ENCODE results near the gene ADGRL2.

The ADGRL2 gene

GRCh38 chr1:81976539-81976938 is 175.8 kb downstream of the ADGRL2 start:
- Histone ChIP-seq H3K36me3 (ENCODE audit: control insufficient read depth in 1 of 2, insufficient read depth in 2 of 2, low read depth in 1 of 2, low read length in 2 of 2) (peaks cover 0 to 54% of the 10 kb centered on the region in 2 experiments), H2BK12ac (ENCODE audit: low read length in 2 of 2) (no peak overlapping the region), H3K27ac (ENCODE audit: low read length, poor library complexity, severe bottlenecking) (no peak overlapping the region), H2AFZ (ENCODE audit: low read depth, low read length) (no peak overlapping the region), H2AK5ac (ENCODE audit: low read length, severe bottlenecking) (no peak overlapping the region), H3K79me1 (replicated peaks; ENCODE audit: low read length, poor library complexity, severe bottlenecking) (no peaks in the 10 kb centered on the region), H3K4me1 (ENCODE audit: control insufficient read depth, insufficient read depth, low read depth, low read length) (no peaks in the 10 kb centered on the region), H2BK120ac (ENCODE audit: low read depth, low read length) (no peak overlapping the region), H3K4me3 (ENCODE audit: insufficient read depth in 1 of 2, low read depth in 1 of 2, low read length in 2 of 2) (no peak overlapping the region), H3K4me2 (ENCODE audit: low read length, poor library complexity, severe bottlenecking) (no peak overlapping the region), H4K8ac (ENCODE audit: low read length) (no peak overlapping the region), H3K27me3 (ENCODE audit: control insufficient read depth in 1 of 2, insufficient read depth in 1 of 2, low read length in 2 of 2) (no peaks in the 10 kb centered on the region), H2BK15ac (ENCODE audit: low read depth, poor library complexity, severe bottlenecking) (no peak overlapping the region), H3K4ac (ENCODE audit: low read depth in 1 of 2, low read length in 2 of 2) (no peak overlapping the region), H3K23ac (ENCODE audit: low read length in 2 of 2) (no peak overlapping the region), H3K14ac (ENCODE audit: low read length in 2 of 2) (no peak overlapping the region), H2BK5ac (ENCODE audit: low read depth, low read length, poor library complexity, severe bottlenecking) (no peak overlapping the region), H3K9me3 (ENCODE audit: control insufficient read depth, low read length) (no peaks in the 10 kb centered on the region), H3K9ac (ENCODE audit: low read length) (no peak overlapping the region), H4K91ac (ENCODE audit: low read length) (no peak overlapping the region), H3K18ac (ENCODE audit: low read depth in 1 of 2, low read length in 2 of 2) (no peak overlapping the region)
- DNase-seq, result no peak
- 100% methylated on average over 1 of the region's 2 CpGs for WGBS

GRCh38 chr1:81978945-81979344 is 178.2 kb downstream of the ADGRL2 start:
- H3K4me1 ChIP-seq (ENCODE audit: control insufficient read depth, insufficient read depth, low read depth, low read length), result no peaks in the 10 kb centered on the region
- no peak overlapping the region for H2AFZ ChIP-seq (ENCODE audit: low read depth, low read length)
- no peak overlapping the region for H3K14ac ChIP-seq (ENCODE audit: low read length in 2 of 2)
- no peak overlapping the region for H3K9ac ChIP-seq (ENCODE audit: low read length)
- no peak overlapping the region for H3K18ac ChIP-seq (ENCODE audit: low read depth in 1 of 2, low read length in 2 of 2)
- no peaks in the 10 kb centered on the region for H3K9me3 ChIP-seq (ENCODE audit: control insufficient read depth, low read length)
- H3K4ac ChIP-seq (ENCODE audit: low read depth in 1 of 2, low read length in 2 of 2), result no peak overlapping the region
- H3K23ac ChIP-seq (ENCODE audit: low read length in 2 of 2), result no peak overlapping the region
- no peak for DNase-seq
- H2BK120ac ChIP-seq (ENCODE audit: low read depth, low read length), result no peak overlapping the region
- no peak overlapping the region for H4K91ac ChIP-seq (ENCODE audit: low read length)
- peaks cover 0 to 55% of the 10 kb centered on the region in 2 experiments for H3K36me3 ChIP-seq (ENCODE audit: control insufficient read depth in 1 of 2, insufficient read depth in 2 of 2, low read depth in 1 of 2, low read length in 2 of 2)
- H3K79me1 ChIP-seq (replicated peaks; ENCODE audit: low read length, poor library complexity, severe bottlenecking), result no peaks in the 10 kb centered on the region
- no peak overlapping the region for H2BK15ac ChIP-seq (ENCODE audit: low read depth, poor library complexity, severe bottlenecking)
- H2BK5ac ChIP-seq (ENCODE audit: low read depth, low read length, poor library complexity, severe bottlenecking), result no peak overlapping the region
- no peaks in the 10 kb centered on the region for H3K27me3 ChIP-seq (ENCODE audit: control insufficient read depth in 1 of 2, insufficient read depth in 1 of 2, low read length in 2 of 2)
- no peak overlapping the region for H3K4me2 ChIP-seq (ENCODE audit: low read length, poor library complexity, severe bottlenecking)
- H3K4me3 ChIP-seq (ENCODE audit: insufficient read depth in 1 of 2, low read depth in 1 of 2, low read length in 2 of 2), result no peak overlapping the region
- no peak overlapping the region for H4K8ac ChIP-seq (ENCODE audit: low read length)
- H2BK12ac ChIP-seq (ENCODE audit: low read length in 2 of 2), result no peak overlapping the region
- H2AK5ac ChIP-seq (ENCODE audit: low read length, severe bottlenecking), result no peak overlapping the region
- H3K27ac ChIP-seq (ENCODE audit: low read length, poor library complexity, severe bottlenecking), result no peak overlapping the region

GRCh38 chr1:81982523-81982922 is 181.8 kb downstream of the ADGRL2 start:
- Histone ChIP-seq H4K91ac (ENCODE audit: low read length) (no peak overlapping the region), H4K8ac (ENCODE audit: low read length) (no peak overlapping the region), H3K27ac (ENCODE audit: low read length, poor library complexity, severe bottlenecking) (no peak overlapping the region), H3K4me3 (ENCODE audit: insufficient read depth in 1 of 2, low read depth in 1 of 2, low read length in 2 of 2) (no peak overlapping the region), H3K23ac (ENCODE audit: low read length in 2 of 2) (no peak overlapping the region), H3K4me2 (ENCODE audit: low read length, poor library complexity, severe bottlenecking) (no peak overlapping the region), H3K27me3 (ENCODE audit: control insufficient read depth in 1 of 2, insufficient read depth in 1 of 2, low read length in 2 of 2) (no peaks in the 10 kb centered on the region), H2BK15ac (ENCODE audit: low read depth, poor library complexity, severe bottlenecking) (no peak overlapping the region), H2AK5ac (ENCODE audit: low read length, severe bottlenecking) (no peak overlapping the region), H3K9ac (ENCODE audit: low read length) (no peak overlapping the region), H3K18ac (ENCODE audit: low read depth in 1 of 2, low read length in 2 of 2) (no peak overlapping the region), H2AFZ (ENCODE audit: low read depth, low read length) (no peak overlapping the region), H2BK5ac (ENCODE audit: low read depth, low read length, poor library complexity, severe bottlenecking) (no peak overlapping the region), H3K9me3 (ENCODE audit: control insufficient read depth, low read length) (no peaks in the 10 kb centered on the region), H3K14ac (ENCODE audit: low read length in 2 of 2) (no peak overlapping the region), H3K4me1 (ENCODE audit: control insufficient read depth, insufficient read depth, low read depth, low read length) (no peaks in the 10 kb centered on the region), H3K79me1 (replicated peaks; ENCODE audit: low read length, poor library complexity, severe bottlenecking) (peaks cover 2% of the 10 kb centered on the region), H3K36me3 (ENCODE audit: control insufficient read depth in 1 of 2, insufficient read depth in 2 of 2, low read depth in 1 of 2, low read length in 2 of 2) (peaks cover 0 to 75% of the 10 kb centered on the region in 2 experiments), H2BK120ac (ENCODE audit: low read depth, low read length) (no peak overlapping the region), H2BK12ac (ENCODE audit: low read length in 2 of 2) (no peak overlapping the region), H3K4ac (ENCODE audit: low read depth in 1 of 2, low read length in 2 of 2) (no peak overlapping the region)
- WGBS, result 94% methylated on average over 2 of the region's 2 CpGs
- DNase-seq, result no peak

GRCh38 chr1:81989524-81989923 is 188.8 kb downstream of the ADGRL2 start:
- Histone ChIP-seq H4K91ac (ENCODE audit: low read length) (no peak overlapping the region), H3K79me1 (replicated peaks; ENCODE audit: low read length, poor library complexity, severe bottlenecking) (no peaks in the 10 kb centered on the region), H2AFZ (ENCODE audit: low read depth, low read length) (no peak overlapping the region), H3K9me3 (ENCODE audit: control insufficient read depth, low read length) (no peaks in the 10 kb centered on the region), H3K27me3 (ENCODE audit: control insufficient read depth in 1 of 2, insufficient read depth in 1 of 2, low read length in 2 of 2) (no peaks in the 10 kb centered on the region), H3K4ac (ENCODE audit: low read depth in 1 of 2, low read length in 2 of 2) (no peak overlapping the region), H3K23ac (ENCODE audit: low read length in 2 of 2) (no peak overlapping the region), H3K36me3 (ENCODE audit: control insufficient read depth in 1 of 2, insufficient read depth in 2 of 2, low read depth in 1 of 2, low read length in 2 of 2) (peaks cover 6 to 77% of the 10 kb centered on the region in 2 experiments), H2BK120ac (ENCODE audit: low read depth, low read length) (no peak overlapping the region), H3K4me1 (ENCODE audit: control insufficient read depth, insufficient read depth, low read depth, low read length) (no peaks in the 10 kb centered on the region), H3K4me3 (ENCODE audit: insufficient read depth in 1 of 2, low read depth in 1 of 2, low read length in 2 of 2) (no peak overlapping the region), H2BK12ac (ENCODE audit: low read length in 2 of 2) (no peak overlapping the region), H3K4me2 (ENCODE audit: low read length, poor library complexity, severe bottlenecking) (no peak overlapping the region), H3K14ac (ENCODE audit: low read length in 2 of 2) (no peak overlapping the region), H2BK15ac (ENCODE audit: low read depth, poor library complexity, severe bottlenecking) (no peak overlapping the region), H3K9ac (ENCODE audit: low read length) (no peak overlapping the region), H2BK5ac (ENCODE audit: low read depth, low read length, poor library complexity, severe bottlenecking) (no peak overlapping the region), H3K27ac (ENCODE audit: low read length, poor library complexity, severe bottlenecking) (no peak overlapping the region), H3K18ac (ENCODE audit: low read depth in 1 of 2, low read length in 2 of 2) (no peak overlapping the region), H4K8ac (ENCODE audit: low read length) (no peak overlapping the region), H2AK5ac (ENCODE audit: low read length, severe bottlenecking) (no peak overlapping the region)
- WGBS, result 70% methylated on average over 1 of the region's 1 CpG
- no peak for DNase-seq
